Uterus (tissue), 2 donors: ENCODE results near the gene RELT.

Source experiments
- CTCF ChIP-seq, 4 experiments: fragments of 200-600 bp in 2 of 4; fragments of 450-650 bp in 2 of 4; sonication (generic) in 2 of 4; IDR thresholded peaks; one replicate each; pipeline ENCODE4 v1.5.1; 2016 to 2019; ENCODE audit warnings: antibody characterized with exemption in 4 of 4, mild to moderate bottlenecking in 2 of 4, moderate library complexity in 1 of 4
- POLR2A ChIP-seq, 2 donors: fragments of 450-650 bp; IDR thresholded peaks; one replicate each; pipeline ENCODE4 v1.6.1; 2016; ENCODE audit warnings: antibody characterized with exemption in 2 of 2, mild to moderate bottlenecking in 1 of 2, moderate library complexity in 1 of 2

GRCh38 chr11:73367482-73368024 is 8.6 kb upstream of the RELT start:
- TF ChIP-seq CTCF (IDR thresholded peaks at IDR 0.05) (no peak), POLR2A (IDR thresholded peaks at IDR 0.05) (no peak)
